K562 (cell line): ENCODE results near the gene RIIAD1. TPM values are rescaled to one million over a fixed set of nuclear protein-coding genes. Genes with fewer than 3 reads are reported as not detected.

Experiments used
- BCOR ChIP-seq: fragments of 450-650 bp; IDR thresholded peaks from 2 replicates; pipeline ENCODE4 v1.6.1; 2016
- CAMTA2 ChIP-seq: fragments of 250-450 bp; sonication (Bioruptor Pico); conservative IDR thresholded peaks from 2 replicates; pipeline ENCODE4 v1.5.1; 2022
- CBFA2T3 ChIP-seq: fragments of 450-650 bp; IDR thresholded peaks from 2 replicates; pipeline ENCODE4 v1.6.1; 2017
- KDM1A ChIP-seq, 2 experiments: fragments of 450-650 bp; IDR thresholded peaks; 2 replicates each; pipeline ENCODE4 v1.6.1; 2016; ENCODE audit warnings: mild to moderate bottlenecking in 2 of 2
- TCF7L2 ChIP-seq: fragments of 150-350 bp; IDR thresholded peaks from 2 replicates; pipeline ENCODE4 v1.6.1; 2016; ENCODE audit warnings: low read depth, mild to moderate bottlenecking, low read length, moderate library complexity
- ZNF124 ChIP-seq: sonication (generic); formaldehyde crosslinking; IDR thresholded peaks from 2 replicates; pipeline ENCODE4 v1.8.1; 2022; ENCODE audit warnings: missing genetic modification reagents
- ZNF280A ChIP-seq: fragments of 450-650 bp; IDR thresholded peaks from 2 replicates; pipeline ENCODE4 v1.6.1; 2018; ENCODE audit warnings: mild to moderate bottlenecking, low read depth; ENCODE audit not compliant: partially characterized antibody
- ZNF740 ChIP-seq, 3 experiments: fragments of 200-800 bp in 1 of 3; sonication (Bioruptor generic) in 1 of 3; sonication (generic) in 1 of 3; formaldehyde crosslinking in 1 of 3; IDR thresholded peaks; 2 replicates each; pipeline versions ENCODE4 v1.6.1 to v1.8.0; 2016 to 2022; ENCODE audit warnings: mild to moderate bottlenecking in 2 of 3, missing compliant biosample characterization in 2 of 3, missing genetic modification characterization in 2 of 3, missing genetic modification reagents in 1 of 3
- polyA plus RNA-seq, 8 experiments: library from polyadenylated mRNA; depleted of rRNA in 4 of 8; stranded (reverse) in 5 of 8; unstranded in 3 of 8; fragments of >200 nt; fragmentation: Nextera tagmentation in 2 of 8; fragmentation: Illumina TruSeq in 1 of 8; extraction: Ambion mirVana in 2 of 8; extraction: Trizol in 1 of 8; gene quantifications; 2 replicates each; pipeline versions ENCODE4 v1.2.1 to v1.2.3, GENCODE V29; 2011 to 2014; ENCODE audit warnings: inconsistent platforms in 1 of 8, missing spikeins in 1 of 8
- total RNA-seq, 7 experiments: library from RNA; depleted of rRNA in 6 of 7; stranded (reverse); fragments of >200 nt in 6 of 7; fragmentation: Illumina TruSeq in 2 of 7; extraction: Trizol in 2 of 7; gene quantifications; 2 replicates each; pipeline versions ENCODE4 v1.2.1 to v1.2.3, GENCODE V29; 2011 to 2021; ENCODE audit warnings: low replicate concordance in 1 of 7
- TF ChIP-seq, protein P1 (sequence below), 2 experiments: IDR thresholded peaks; 2 replicates each; pipeline ENCODE4 v1.6.1; 2011; ENCODE audit warnings: borderline replicate concordance in 1 of 2, control low read depth in 1 of 2, low read depth in 1 of 2, low read length in 1 of 2, mild to moderate bottlenecking in 1 of 2, mixed read lengths in 1 of 2, moderate library complexity in 1 of 2; ENCODE audit not compliant: insufficient read depth in 1 of 2, insufficient read length in 1 of 2, poor library complexity in 1 of 2, severe bottlenecking in 1 of 2; ENCODE audit errors: extremely low read depth in 1 of 2
- TF ChIP-seq, protein P2 (sequence below): fragments of 250-450 bp; sonication (Bioruptor Pico); IDR thresholded peaks from 2 replicates; pipeline ENCODE4 v1.4.0; 2020; ENCODE audit warnings: mild to moderate bottlenecking, moderate library complexity, borderline replicate concordance
- TF ChIP-seq, protein P3 (sequence below): fragments of 450-650 bp; IDR thresholded peaks from 2 replicates; pipeline ENCODE4 v1.6.1; 2016; ENCODE audit warnings: low read depth

Gene RIIAD1
- total and polyA plus RNA-seq, 9 of the 15 experiments (the other 6 are each of a cell fraction or from before 2014, with no cell fraction given), result not detected

- TF ChIP-seq ZNF280A (no peak), ZNF740 (CRISPR knock-in tag; IDR thresholded peaks at IDR 0.05) (no peak), ZNF740 (tag; IDR thresholded peaks at IDR 0.05) (no peak), CBFA2T3 (peak; percentile 16), TCF7L2 (no peak), CAMTA2 (CRISPR knock-in tag) (no peak), ZNF124 (no peak), BCOR (no peak), KDM1A (IDR thresholded peaks at IDR 0.05) (peak; percentile 25 to 42; a peak in 2 of 4 replicates)
- TF ChIP-seq, protein P1, sequence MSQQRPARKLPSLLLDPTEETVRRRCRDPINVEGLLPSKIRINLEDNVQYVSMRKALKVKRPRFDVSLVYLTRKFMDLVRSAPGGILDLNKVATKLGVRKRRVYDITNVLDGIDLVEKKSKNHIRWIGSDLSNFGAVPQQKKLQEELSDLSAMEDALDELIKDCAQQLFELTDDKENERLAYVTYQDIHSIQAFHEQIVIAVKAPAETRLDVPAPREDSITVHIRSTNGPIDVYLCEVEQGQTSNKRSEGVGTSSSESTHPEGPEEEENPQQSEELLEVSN (IDR thresholded peaks at IDR 0.05; ENCODE audit: borderline replicate concordance in 1 of 2, extremely low read depth in 1 of 2, insufficient read depth in 1 of 2, insufficient read length in 1 of 2, low read depth in 1 of 2, low read length in 1 of 2, poor library complexity in 1 of 2, severe bottlenecking in 1 of 2), result no peak
- TF ChIP-seq, protein P2, sequence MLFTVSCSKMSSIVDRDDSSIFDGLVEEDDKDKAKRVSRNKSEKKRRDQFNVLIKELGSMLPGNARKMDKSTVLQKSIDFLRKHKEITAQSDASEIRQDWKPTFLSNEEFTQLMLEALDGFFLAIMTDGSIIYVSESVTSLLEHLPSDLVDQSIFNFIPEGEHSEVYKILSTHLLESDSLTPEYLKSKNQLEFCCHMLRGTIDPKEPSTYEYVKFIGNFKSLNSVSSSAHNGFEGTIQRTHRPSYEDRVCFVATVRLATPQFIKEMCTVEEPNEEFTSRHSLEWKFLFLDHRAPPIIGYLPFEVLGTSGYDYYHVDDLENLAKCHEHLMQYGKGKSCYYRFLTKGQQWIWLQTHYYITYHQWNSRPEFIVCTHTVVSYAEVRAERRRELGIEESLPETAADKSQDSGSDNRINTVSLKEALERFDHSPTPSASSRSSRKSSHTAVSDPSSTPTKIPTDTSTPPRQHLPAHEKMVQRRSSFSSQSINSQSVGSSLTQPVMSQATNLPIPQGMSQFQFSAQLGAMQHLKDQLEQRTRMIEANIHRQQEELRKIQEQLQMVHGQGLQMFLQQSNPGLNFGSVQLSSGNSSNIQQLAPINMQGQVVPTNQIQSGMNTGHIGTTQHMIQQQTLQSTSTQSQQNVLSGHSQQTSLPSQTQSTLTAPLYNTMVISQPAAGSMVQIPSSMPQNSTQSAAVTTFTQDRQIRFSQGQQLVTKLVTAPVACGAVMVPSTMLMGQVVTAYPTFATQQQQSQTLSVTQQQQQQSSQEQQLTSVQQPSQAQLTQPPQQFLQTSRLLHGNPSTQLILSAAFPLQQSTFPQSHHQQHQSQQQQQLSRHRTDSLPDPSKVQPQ (CRISPR knock-in tag), result no peak
- TF ChIP-seq, protein P3, sequence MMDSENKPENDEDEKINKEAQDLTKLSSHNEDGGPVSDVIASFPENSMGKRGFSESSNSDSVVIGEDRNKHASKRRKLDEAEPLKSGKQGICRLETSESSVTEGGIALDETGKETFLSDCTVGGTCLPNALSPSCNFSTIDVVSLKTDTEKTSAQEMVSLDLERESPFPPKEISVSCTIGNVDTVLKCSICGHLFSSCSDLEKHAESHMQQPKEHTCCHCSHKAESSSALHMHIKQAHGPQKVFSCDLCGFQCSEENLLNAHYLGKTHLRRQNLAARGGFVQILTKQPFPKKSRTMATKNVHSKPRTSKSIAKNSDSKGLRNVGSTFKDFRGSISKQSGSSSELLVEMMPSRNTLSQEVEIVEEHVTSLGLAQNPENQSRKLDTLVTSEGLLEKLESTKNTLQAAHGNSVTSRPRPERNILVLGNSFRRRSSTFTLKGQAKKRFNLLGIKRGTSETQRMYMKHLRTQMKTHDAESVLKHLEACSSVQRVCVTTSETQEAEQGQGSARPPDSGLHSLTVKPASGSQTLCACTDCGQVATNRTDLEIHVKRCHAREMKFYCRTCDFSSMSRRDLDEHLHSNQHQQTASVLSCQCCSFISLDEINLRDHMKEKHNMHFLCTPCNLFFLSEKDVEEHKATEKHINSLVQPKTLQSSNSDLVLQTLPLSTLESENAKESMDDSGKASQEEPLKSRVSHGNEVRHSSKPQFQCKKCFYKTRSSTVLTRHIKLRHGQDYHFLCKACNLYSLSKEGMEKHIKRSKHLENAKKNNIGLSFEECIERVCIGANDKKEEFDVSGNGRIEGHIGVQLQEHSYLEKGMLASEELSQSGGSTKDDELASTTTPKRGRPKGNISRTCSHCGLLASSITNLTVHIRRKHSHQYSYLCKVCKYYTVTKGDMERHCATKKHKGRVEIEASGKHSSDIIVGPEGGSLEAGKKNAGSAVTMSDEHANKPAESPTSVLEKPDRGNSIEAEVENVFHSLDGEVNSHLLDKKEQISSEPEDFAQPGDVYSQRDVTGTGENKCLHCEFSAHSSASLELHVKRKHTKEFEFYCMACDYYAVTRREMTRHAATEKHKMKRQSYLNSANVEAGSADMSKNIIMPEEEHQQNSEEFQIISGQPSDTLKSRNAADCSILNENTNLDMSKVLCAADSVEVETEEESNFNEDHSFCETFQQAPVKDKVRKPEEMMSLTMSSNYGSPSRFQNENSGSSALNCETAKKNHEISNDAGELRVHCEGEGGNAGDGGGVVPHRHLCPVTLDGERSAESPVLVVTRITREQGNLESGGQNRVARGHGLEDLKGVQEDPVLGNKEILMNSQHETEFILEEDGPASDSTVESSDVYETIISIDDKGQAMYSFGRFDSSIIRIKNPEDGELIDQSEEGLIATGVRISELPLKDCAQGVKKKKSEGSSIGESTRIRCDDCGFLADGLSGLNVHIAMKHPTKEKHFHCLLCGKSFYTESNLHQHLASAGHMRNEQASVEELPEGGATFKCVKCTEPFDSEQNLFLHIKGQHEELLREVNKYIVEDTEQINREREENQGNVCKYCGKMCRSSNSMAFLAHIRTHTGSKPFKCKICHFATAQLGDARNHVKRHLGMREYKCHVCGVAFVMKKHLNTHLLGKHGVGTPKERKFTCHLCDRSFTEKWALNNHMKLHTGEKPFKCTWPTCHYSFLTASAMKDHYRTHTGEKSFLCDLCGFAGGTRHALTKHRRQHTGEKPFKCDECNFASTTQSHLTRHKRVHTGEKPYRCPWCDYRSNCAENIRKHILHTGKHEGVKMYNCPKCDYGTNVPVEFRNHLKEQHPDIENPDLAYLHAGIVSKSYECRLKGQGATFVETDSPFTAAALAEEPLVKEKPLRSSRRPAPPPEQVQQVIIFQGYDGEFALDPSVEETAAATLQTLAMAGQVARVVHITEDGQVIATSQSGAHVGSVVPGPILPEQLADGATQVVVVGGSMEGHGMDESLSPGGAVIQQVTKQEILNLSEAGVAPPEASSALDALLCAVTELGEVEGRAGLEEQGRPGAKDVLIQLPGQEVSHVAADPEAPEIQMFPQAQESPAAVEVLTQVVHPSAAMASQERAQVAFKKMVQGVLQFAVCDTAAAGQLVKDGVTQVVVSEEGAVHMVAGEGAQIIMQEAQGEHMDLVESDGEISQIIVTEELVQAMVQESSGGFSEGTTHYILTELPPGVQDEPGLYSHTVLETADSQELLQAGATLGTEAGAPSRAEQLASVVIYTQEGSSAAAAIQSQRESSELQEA, result no peak
Observed at GRCh38 chr1:151775894-151776664, 54.8 kb downstream of the RIIAD1 start (continued).
